B cell (primary cell): ENCODE measurements around the gene CRELD2. TPM values are rescaled to one million over a fixed set of nuclear protein-coding genes. Genes with fewer than 3 reads are reported as not detected.

Experiments
- ATAC-seq: fragments of 200-7000 bp; cut with Tn5 transposase; one replicate; pipeline ENCODE4 v1.10.0; 2021; ENCODE audit warnings: low read depth, mild to moderate bottlenecking, moderate number of reproducible peaks, moderate library complexity
- CTCF ChIA-PET: fragments of 350-600 bp; sonication (Branson Sonifier 250); formaldehyde crosslinking; loops from one replicate; lab custom pipeline; 2021; ENCODE audit warnings: antibody characterized with exemption, inconsistent platforms; lab: Charles Lee
- POLR2A ChIA-PET: fragments of 350-600 bp; sonication (Branson Sonifier 250); formaldehyde crosslinking; loops from one replicate; lab custom pipeline; 2021; ENCODE audit warnings: antibody characterized with exemption; lab: Charles Lee
- DNase-seq: peaks from one replicate; pipeline ENCODE4 v3.0.0; 2013
- H2AFZ ChIP-seq: 2 replicates; pipeline ENCODE4 v1.6.1; 2012; ENCODE audit warnings: mild to moderate bottlenecking, low read depth, low read length; ENCODE audit not compliant: insufficient read depth, poor library complexity, severe bottlenecking
- H3K27ac ChIP-seq, 2 donors: 1 replicate in 1 of 2; 2 replicates in 1 of 2; pipeline ENCODE4 v1.5.1; 2012 to 2013; ENCODE audit warnings: low read length in 2 of 2, mild to moderate bottlenecking in 2 of 2, moderate library complexity in 1 of 2
- H3K27me3 ChIP-seq, 4 experiments: fragments of 200-600 bp in 1 of 4; sonication (generic) in 1 of 4; replicated peaks in 1 of 4; 1 replicate in 2 of 4; 2 replicates in 2 of 4; pipeline versions ENCODE4 v1.6.1 to v1.7.0; 2013 to 2016; ENCODE audit warnings: low read length in 3 of 4, mild to moderate bottlenecking in 2 of 4, mixed read lengths in 1 of 4, moderate library complexity in 1 of 4; ENCODE audit not compliant: insufficient read depth in 4 of 4, control insufficient read depth in 3 of 4; ENCODE audit errors: control extremely low read depth in 1 of 4
- H3K36me3 ChIP-seq, 2 experiments: replicated peaks in 1 of 2; 1 replicate in 1 of 2; 2 replicates in 1 of 2; pipeline versions ENCODE4 v1.6.1 to v1.7.1; 2013; ENCODE audit warnings: low read length in 1 of 2; ENCODE audit not compliant: insufficient read depth in 2 of 2, control insufficient read depth in 1 of 2; ENCODE audit errors: control extremely low read depth in 1 of 2, extremely low read depth in 1 of 2
- H3K4me1 ChIP-seq, 2 donors: fragments of 200-600 bp in 1 of 2; sonication (generic) in 1 of 2; 1 replicate in 1 of 2; 2 replicates in 1 of 2; pipeline versions ENCODE4 v1.5.1 to v1.6.1; 2013 to 2017; ENCODE audit warnings: low read length in 2 of 2; ENCODE audit not compliant: control insufficient read depth in 2 of 2, insufficient read depth in 2 of 2
- H3K4me2 ChIP-seq: replicated peaks from 2 replicates; pipeline ENCODE3; 2012; ENCODE audit warnings: mild to moderate bottlenecking, low read depth, low read length; ENCODE audit not compliant: poor library complexity, severe bottlenecking
- H3K4me3 ChIP-seq, 5 experiments: fragments of 200-600 bp in 1 of 5; sonication (generic) in 1 of 5; 1 replicate in 3 of 5; 2 replicates in 2 of 5; pipeline versions ENCODE4 v1.5.1 to v1.7.0; 2011 to 2016; ENCODE audit warnings: low read length in 4 of 5, mild to moderate bottlenecking in 4 of 5, low read depth in 2 of 5, control low read depth in 1 of 5, moderate library complexity in 1 of 5; ENCODE audit not compliant: insufficient read depth in 1 of 5; ENCODE audit errors: control extremely low read depth in 1 of 5, extremely low read depth in 1 of 5
- H3K79me2 ChIP-seq: fragments of 200-600 bp; sonication (generic); one replicate; pipeline ENCODE4 v1.6.0; 2016; ENCODE audit warnings: low read length; ENCODE audit not compliant: control insufficient read depth, insufficient read depth
- H3K9ac ChIP-seq: fragments of 200-600 bp; sonication (generic); 2 replicates; pipeline ENCODE4 v1.6.1; 2017; ENCODE audit warnings: mild to moderate bottlenecking, low read length, moderate library complexity
- H3K9me3 ChIP-seq, 3 donors: one replicate each; pipeline versions ENCODE4 v1.6.1 to v1.7.1; 2013; ENCODE audit warnings: low read length in 2 of 3; ENCODE audit not compliant: control insufficient read depth in 2 of 3, insufficient read depth in 1 of 3; ENCODE audit errors: control extremely low read depth in 1 of 3
- H4K20me1 ChIP-seq: 2 replicates; pipeline ENCODE4 v1.6.0; 2012; ENCODE audit warnings: mild to moderate bottlenecking, low read length; ENCODE audit not compliant: insufficient read depth, control insufficient read depth, poor library complexity, severe bottlenecking
- H3K27ac Mint-ChIP-seq: one replicate; pipeline ENCODE4 v1.8.0; 2021; ENCODE audit warnings: mixed read lengths
- H3K27me3 Mint-ChIP-seq: one replicate; pipeline ENCODE4 v1.8.0; 2021; ENCODE audit warnings: mixed read lengths
- H3K4me1 Mint-ChIP-seq: one replicate; pipeline ENCODE4 v1.8.0; 2021; ENCODE audit warnings: mixed read lengths
- H3K4me3 Mint-ChIP-seq: one replicate; pipeline ENCODE4 v1.8.0; 2021; ENCODE audit warnings: mixed read lengths
- H3K9me3 Mint-ChIP-seq: one replicate; pipeline ENCODE4 v1.8.0; 2022; ENCODE audit warnings: mixed read lengths; ENCODE audit not compliant: insufficient read depth
- EZH2 ChIP-seq: IDR thresholded peaks from 2 replicates; pipeline ENCODE4 v1.6.1; 2012; ENCODE audit warnings: borderline replicate concordance, low read depth, mild to moderate bottlenecking, moderate library complexity, low read length; ENCODE audit not compliant: insufficient read depth, poor library complexity, severe bottlenecking
- WGBS: methylation state at CpG from one replicate; pipeline ENCODE4 v1.1.5; 2013; ENCODE audit warnings: missing lambda C conversion rate; ENCODE audit not compliant: insufficient coverage; 5-methylcytosine and 5-hydroxymethylcytosine counted together
- intact Hi-C: fragments of 100-400 bp; cut with micrococcal nuclease; formaldehyde crosslinking; loops from one replicate; pipeline ENCODE4 v1.10.0; 2022
- polyA plus RNA-seq: library from polyadenylated mRNA; depleted of rRNA; stranded (reverse); fragments of >200 nt; gene quantifications from 2 replicates; pipeline ENCODE4 v1.2.3, GENCODE V29; 2012
- total RNA-seq, 2 donors: library from RNA; stranded (reverse); fragments of 120-200 nt in 1 of 2; gene quantifications; 1 replicate in 1 of 2; 2 replicates in 1 of 2; pipeline versions ENCODE4 v1.2.3 to v1.2.4, GENCODE V29; 2013 to 2022
- TF ChIP-seq, protein P1 (sequence below): fragments of 200-600 bp; IDR thresholded peaks from one replicate; pipeline ENCODE4 v1.8.0; 2022; ENCODE audit warnings: antibody characterized with exemption, mild to moderate bottlenecking

Gene CRELD2
- total and polyA plus RNA-seq, 2 donors (not counting 1 experiment from before 2014, with no cell fraction given): 35.9 to 41.9 TPM

DNA sequence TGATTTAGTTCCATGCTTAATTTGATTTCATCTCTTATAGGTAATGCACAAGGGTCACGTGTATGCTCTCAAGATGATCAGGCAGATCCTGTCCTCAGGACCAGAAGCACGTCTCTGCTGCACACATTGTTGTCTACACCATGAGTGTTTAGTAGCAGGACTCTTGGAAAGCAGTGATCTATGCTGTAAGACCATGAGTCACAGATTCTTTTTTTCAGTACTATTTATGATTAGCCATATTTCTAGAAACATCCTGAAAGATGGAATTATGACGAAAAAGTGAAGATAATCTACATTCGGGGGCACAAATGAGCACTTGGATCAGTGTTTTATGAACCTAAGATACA lies 35.2 kb upstream of the CRELD2 start:
- Histone ChIP-seq H3K36me3 (peaks cover 5 to 47% of the 10 kb centered on the region in 2 experiments), H3K9ac (no peak overlapping the region), H3K4me2 (no peak overlapping the region), H2AFZ (no peak overlapping the region), H3K79me2 (peaks cover 88% of the 10 kb centered on the region), H3K27me3 (no peaks in the 10 kb centered on the region), H4K20me1 (peaks cover 49% of the 10 kb centered on the region), H3K4me3 (no peak overlapping the region), H3K27ac (no peak overlapping the region), H3K9me3 (peaks cover 0 to 4% (median 0%) of the 10 kb centered on the region in 3 donors), H3K4me1 (peaks cover 4 to 7% of the 10 kb centered on the region in 2 donors)
- ATAC-seq (no peak), DNase-seq (no peak)
- TF ChIP-seq, protein P1, sequence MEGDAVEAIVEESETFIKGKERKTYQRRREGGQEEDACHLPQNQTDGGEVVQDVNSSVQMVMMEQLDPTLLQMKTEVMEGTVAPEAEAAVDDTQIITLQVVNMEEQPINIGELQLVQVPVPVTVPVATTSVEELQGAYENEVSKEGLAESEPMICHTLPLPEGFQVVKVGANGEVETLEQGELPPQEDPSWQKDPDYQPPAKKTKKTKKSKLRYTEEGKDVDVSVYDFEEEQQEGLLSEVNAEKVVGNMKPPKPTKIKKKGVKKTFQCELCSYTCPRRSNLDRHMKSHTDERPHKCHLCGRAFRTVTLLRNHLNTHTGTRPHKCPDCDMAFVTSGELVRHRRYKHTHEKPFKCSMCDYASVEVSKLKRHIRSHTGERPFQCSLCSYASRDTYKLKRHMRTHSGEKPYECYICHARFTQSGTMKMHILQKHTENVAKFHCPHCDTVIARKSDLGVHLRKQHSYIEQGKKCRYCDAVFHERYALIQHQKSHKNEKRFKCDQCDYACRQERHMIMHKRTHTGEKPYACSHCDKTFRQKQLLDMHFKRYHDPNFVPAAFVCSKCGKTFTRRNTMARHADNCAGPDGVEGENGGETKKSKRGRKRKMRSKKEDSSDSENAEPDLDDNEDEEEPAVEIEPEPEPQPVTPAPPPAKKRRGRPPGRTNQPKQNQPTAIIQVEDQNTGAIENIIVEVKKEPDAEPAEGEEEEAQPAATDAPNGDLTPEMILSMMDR: no peak
- ChIA-PET POLR2A (no interaction called here), CTCF (no interaction called here)
- H3K27ac Mint-ChIP-seq: no peak overlapping the region
- H3K4me1 Mint-ChIP-seq: peaks cover 18% of the 10 kb centered on the region
- no peaks in the 10 kb centered on the region for H3K27me3 Mint-ChIP-seq
- H3K9me3 Mint-ChIP-seq: no peaks in the 10 kb centered on the region
- WGBS: 100% methylated on average over 3 of the region's 4 CpGs
- H3K4me3 Mint-ChIP-seq: no peak overlapping the region
- intact Hi-C loops: no loop called here

DNA sequence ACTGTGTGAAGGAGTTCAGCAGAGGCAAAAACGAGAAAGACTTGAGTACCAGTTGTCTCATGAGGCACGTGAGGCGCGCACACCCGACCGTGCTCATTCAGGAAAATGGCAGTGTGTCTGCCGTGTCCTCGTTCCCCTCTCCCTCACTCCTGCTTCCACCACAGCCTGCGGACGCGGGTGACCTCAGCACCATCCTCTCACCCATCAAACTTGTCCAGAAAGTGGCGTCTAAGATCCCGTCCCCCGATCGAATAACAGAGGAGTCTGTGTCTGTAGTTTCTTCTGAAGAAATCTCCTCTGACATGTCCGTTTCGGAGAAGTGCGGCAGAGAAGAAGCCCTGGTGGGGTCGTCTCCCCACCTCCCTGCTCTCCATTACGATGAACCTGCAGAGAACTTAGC lies 34.4 kb upstream of the CRELD2 start:
- no peak overlapping the region for H3K4me3 Mint-ChIP-seq
- peaks cover 18% of the 10 kb centered on the region for H3K4me1 Mint-ChIP-seq
- no peaks in the 10 kb centered on the region for H3K27me3 ChIP-seq
- no peak overlapping the region for H2AFZ ChIP-seq
- CTCF ChIA-PET: no interaction called here
- peaks cover 5 to 53% of the 10 kb centered on the region in 2 experiments for H3K36me3 ChIP-seq
- DNase-seq (no peak), ATAC-seq (no peak)
- intact Hi-C loops: no loop called here
- no peak overlapping the region for H3K4me2 ChIP-seq
- no peak for TF ChIP-seq EZH2
- TF ChIP-seq, protein P1: no peak
- H3K27ac Mint-ChIP-seq: no peak overlapping the region
- peaks cover 80% of the 10 kb centered on the region for H3K79me2 ChIP-seq
- H3K27me3 Mint-ChIP-seq: no peaks in the 10 kb centered on the region
- H3K9me3 Mint-ChIP-seq: no peaks in the 10 kb centered on the region
- no peak overlapping the region for H3K4me3 ChIP-seq
- no peak overlapping the region for H3K9ac ChIP-seq
- POLR2A ChIA-PET: no interaction called here
- WGBS: over 99% methylated on average over 20 of the region's 20 CpGs
- peaks cover 4 to 7% of the 10 kb centered on the region in 2 donors for H3K4me1 ChIP-seq
- no peak overlapping the region for H3K27ac ChIP-seq
- peaks cover 0 to 7% (median 0%) of the 10 kb centered on the region in 3 donors for H3K9me3 ChIP-seq
- H4K20me1 ChIP-seq: peaks cover 56% of the 10 kb centered on the region
